GM21825 (cell line): Measurements from ENCODE around the gene HOXA7.

ENCODE experiments used
- ATAC-seq: cut with Tn5 transposase; IDR thresholded peaks from one replicate; pipeline ENCODE4 v1.9.1; 2021; ENCODE audit warnings: mild to moderate bottlenecking, moderate library complexity; ENCODE audit not compliant: unreplicated experiment

The HOXA7 gene

DNA sequence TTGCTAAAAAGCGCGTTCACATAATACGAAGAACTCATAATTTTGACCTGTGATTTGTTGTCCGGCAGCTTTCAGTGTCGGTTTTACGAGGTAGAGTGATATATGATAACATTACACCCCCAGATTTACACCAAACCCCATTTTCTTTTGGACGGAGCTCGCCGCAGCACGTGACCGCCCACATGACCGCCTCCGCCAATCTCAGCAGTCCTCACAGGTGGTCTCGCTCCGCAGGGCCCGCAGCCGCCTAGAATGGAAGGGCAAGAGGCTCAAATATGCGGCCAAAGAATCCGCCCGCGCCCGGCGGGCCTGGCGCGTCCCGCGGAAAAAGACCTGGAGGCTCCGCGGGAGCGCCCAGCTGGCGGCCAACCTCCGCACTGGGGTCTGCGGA, at the start of gene HOXA7:
Gene HOXA7 (minus strand): TSS at position 168 of the 391 bp plus-strand sequence. CDS start 130 bp downstream, at position 38.
- ATAC-seq, result no peak

DNA sequence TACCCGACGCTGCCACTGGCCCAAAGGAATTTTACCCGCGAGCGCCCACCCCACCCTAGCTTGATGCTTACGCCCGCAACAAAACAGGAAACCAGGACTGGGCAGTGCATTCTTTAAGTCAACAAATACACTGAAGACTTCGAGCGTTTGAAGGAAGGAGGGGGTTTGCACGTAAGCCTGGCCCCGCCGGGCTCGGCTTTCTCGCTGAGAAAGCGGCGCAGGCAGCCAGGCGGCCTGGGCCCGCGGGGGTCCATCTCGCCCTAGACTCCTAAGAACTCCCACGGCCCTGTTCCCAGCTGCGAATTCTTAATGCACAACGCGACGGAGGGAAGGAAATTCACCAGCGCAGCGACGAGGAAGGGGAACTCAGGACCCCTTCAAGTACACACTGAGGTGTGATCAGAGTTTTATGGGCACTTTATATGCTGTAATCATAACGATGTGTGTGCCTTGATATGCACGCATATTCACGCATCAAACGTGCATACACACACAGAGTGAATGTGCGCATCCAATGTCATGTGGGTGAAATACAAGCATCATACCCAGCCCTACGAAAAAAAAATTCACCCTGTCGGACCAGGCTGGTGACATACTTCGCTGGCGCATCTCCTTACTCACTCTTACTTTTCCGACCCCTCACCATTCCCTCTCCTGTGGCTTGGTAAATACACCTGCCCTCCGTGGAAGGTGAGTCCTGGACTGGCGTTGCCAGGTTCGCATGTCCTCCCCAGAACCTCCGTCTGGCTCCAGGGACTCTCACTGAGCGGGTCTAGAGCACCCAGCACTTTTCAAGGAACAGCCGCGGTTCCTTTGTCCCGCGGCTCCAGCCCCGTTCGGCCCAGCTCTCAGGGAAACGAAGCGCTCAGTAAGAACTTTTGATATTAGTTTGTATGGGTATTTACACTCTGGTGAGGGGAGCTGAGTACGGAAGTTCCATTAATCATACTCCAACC, 49.1 kb upstream of the HOXA7 start:
- ATAC-seq, result no peak

DNA sequence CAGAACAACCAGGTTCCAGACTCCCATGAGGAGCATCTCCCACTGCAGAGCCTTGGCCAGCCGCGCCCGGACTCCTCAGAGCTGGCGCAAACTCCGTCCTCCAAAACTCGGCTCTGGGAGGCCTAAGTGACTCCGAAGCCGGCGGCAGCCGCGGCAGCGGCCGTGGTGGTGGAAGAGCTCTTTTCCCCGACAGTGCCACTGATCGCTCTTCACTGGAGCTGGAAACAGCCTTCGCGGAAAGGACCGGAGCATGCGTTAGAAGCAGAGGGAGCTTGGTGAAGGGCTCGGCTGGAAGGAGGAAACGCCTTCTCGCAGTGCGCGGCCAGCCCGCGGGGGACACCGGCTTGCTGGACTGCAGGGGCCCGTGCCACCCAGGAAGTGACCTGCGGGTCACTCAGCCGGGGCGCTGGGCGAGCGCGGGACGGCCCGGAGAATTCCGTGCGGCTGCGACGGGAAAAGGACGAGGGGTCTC, 48.4 kb upstream of the HOXA7 start:
- ATAC-seq, result no peak

DNA sequence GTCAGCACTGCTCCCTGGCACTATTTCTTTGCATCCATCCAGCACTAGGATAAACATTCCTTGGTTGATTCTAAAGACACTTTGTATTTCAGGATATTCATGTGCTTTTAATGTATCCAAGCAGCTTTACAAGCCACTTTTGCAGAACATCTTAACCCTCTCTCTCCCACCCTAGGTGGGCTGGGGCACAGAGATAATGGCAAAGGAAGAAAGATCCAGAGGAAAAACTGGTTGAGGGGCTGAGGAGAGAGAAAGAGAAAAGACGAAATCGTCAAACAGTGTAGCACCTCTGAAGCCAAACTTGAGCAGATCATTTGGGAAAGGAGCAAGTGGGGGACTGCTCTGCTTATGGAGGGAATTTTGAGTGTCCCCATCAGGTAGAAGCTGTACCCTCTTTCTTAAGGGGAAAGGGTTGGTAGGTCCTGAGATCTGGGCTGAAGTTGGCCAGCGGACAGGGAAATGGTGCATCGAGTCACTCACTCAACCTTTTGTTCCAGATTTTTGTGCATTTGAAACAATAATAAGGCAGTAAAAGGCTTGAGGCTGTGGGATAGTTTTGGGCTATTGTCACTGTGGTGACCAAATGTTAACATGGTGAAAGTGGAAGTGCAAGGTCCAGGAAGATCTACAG, 47.6 kb upstream of the HOXA7 start:
- ATAC-seq, result no peak

DNA sequence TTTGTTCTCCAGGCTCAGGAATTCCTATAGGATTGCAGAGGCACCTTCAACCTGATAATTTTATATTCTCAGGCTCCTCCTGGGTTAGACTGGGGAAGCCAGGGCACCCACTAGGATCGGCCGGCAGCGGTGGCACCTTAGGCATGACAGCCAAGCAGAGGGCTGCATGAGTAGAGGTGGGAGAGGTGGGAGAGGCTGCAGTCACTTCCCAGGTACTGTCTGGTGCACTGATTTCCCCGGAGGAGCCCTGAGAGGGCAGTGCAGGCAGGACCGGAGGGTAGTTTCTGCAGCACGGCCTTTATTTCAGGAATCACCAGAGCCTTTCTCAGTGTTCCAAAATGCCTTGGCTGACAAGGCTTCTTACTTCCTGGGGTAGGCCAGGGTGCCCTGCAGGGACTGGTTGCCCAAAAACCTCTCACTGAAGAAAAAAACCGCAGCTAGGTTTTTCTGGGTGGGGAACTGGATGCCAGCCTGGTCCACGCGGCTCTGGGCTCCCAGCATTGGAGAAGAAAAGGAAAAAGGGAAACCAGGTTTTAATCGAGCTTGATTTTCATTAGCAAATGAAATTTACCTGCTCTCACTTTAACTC, 47.0 kb upstream of the HOXA7 start:
- ATAC-seq, result no peak

DNA sequence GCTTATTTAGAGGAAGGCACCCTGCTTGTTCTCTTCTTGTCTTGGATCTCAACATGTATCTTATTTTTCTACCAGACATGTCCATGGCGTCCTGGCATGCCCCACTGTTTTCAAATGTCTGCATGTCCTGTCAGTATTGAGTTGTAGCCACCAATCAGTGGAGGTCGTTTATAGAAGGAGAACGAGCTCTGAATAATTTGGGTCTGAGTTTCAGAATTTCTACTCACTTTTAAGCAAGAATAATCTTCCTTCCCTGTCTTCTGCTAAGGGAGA, 46.3 kb upstream of the HOXA7 start:
- ATAC-seq, result no peak

DNA sequence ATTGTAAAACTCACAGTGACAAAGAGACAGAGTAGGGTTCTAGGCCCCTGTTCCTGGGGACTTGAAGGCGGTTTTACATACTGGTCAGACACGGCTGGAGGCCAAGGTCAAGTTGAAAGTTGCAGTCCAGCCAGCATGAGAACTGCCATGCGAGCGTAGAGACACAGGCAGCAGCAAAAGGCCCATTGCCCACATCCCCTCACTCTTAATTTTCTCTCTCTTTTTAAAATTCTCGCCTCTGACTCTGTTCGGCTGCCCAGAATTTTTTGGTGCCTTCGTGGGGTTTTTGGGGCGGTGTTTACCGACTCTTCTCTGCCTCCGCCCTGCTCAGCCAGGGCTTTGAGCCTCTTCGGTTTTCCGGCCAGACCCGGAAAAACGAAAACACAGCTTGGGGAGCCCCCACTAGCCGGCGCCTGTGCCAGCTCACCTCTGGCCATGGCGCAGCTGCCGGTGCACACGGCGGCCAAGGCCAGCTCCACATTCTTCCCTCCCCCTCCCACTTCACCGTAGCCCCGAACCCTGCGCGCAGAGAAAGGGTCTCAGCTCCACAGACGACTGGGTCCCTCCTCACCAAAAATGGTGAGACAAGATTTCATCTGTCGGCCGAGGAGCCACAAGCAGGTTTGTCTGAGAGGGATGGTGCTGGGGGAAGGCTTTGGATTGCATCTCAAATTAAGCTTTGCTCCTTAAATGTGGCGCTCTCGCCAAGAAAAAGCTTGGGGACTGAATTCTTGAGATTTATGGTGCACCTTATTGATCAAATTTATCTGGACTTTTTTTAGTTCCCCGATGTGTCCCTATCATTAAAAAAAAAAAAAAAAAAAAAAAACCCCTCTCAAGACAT, 45.8 kb upstream of the HOXA7 start:
- ATAC-seq, result no peak

DNA sequence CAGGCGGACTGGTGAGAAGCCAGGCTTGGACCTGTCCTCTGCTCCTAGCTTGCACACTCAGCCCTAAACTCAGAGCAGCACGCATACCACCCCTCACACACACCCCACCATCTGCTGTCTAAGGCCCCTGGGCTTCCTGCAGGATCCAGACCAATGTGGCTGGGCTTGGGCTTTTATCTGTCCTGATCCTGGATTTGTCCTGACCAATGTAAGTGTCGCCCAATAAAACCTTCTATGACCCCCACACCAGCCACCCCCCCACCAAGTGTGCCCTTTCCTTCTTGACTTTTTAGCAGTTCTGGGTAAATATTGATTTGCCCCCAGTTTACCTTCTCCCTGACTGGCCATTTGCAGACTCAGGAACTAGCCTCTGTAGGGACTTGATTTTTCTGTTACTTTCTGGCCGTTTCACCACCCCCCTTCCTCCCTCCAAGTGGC, 45.1 kb upstream of the HOXA7 start:
- no peak for ATAC-seq

DNA sequence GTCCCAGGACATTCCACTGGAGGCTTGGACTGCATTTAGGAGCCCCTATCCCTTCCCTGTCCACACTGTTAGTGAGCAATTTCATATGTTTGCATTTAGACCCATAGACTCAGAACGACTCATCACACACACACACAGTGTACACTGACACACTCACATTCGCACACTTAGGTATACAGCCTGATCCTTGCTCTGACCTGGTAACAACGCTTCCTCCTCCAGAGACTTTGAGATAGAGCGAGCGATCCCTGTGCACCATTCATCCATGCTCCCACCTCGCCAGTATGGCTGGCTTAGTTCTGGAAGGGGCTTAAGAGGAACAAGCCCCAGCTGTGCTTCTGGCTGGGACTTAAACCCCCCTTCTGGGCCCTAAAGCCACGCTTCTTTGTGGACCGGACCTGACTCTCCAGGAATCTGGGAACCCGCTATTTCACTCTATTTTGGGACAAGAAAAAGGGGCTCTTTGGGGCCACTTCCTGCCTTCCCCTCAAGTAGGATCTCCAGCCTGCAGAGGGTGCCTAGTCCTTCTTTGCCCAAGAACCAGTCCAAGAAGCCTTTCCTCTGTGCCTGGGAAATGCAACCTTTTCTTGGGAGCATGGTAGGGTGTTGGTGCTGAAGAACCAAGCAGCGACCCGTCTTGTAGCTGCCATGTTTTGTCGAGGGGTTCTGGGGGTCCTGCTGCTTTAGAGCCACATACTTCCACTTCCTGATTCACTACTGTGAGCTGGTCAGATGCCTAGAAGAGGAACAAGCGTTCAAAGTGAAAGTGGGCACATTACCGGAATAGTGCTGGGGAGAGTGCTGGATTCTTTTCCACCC, 44.5 kb upstream of the HOXA7 start:
- ATAC-seq, result no peak

DNA sequence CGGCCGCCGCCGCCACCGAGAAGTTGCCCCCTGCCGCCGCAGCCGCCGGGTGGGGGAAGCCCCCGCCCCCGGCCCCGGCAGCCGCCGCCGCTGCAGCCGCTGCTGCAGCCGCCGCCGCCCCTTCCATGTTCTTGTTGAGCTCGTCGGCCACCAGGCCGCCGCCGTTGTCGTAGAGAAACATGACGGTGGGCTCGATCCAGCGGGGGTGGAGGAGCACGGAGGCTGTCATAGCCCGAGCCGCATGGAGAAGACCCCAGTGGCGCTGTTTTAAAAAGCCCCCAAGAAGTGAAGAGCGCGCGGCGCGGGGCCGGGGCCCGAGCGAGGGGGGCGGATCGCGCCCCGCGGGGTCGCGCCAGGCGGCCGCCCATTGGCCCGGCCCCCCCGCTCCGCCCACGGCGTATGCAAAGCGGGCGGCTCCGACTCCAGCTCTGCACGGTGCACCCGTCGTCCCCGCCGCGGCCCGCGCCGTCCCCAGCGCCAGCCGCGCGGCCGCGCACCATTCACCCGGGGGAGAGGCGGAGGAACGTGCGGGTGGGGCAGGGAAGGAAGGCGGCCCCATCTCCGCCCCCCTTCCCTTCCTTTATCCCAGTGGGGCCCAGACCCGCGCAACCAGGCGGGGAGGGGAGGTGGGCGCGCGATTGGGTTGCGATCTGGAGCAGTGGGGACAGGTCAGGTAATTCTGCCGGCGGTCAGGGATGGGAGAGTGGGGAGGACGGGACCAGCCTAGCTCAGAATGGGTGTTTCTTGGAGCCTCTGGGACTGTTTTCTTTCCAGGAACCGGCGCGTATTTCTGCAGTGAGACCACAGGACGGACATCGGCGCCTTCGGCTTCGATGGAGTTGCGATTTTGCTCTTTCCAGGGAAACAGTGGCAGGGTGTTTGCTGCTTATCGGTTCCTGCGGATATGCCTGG, 43.6 kb upstream of the HOXA7 start, which contains the start of gene HOXA13:
Gene HOXA13 (minus strand): TSS at position 243 of the 912 bp plus-strand sequence. CDS start 14 bp downstream, at position 229.
- ATAC-seq, result no peak

DNA sequence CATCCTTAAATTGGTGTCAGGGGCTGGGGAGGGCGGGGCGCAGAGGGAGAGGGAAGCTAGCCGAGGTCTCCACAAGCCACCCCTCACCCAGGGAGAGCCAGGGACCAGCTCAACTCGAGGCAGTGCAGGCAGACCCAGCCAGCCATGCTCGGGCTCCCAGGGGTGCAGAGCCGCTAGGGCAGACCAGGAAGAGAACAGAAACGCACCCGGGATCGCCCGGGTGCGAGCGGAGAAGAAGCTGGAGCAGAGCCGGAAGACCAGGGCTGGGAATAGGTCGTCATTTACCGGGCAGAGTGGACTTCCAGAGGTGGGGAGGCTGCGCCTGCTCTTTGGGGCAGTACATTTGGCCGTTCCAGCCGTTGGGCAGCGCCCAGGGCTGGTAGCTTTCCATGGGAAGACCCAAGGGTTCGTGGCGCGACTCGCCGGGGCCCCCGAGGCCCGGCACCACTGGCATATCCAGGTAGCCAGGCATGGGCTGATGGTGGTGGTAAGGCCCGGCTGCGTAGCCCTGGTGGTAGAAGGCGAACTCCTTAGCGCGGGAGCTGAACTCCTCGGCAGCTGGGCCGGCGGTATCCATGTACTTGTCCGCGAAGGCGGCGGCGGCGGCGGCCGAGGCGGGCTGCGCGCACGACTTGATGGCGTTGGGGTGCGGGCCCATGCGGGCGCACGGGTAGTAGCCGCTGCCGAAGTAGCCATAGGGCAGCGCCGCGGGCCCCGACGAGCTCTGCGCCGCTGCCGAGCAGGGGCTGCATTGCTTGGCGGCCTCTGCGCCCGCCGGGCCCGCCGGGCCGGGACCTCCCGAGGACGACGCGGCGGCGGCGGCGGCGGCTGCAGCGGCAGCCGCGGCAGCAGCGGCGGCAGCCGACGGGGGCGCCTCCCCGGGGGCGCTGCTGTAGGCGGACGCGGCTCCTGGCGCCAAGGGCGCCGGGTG, 42.7 kb upstream of the HOXA7 start:
- ATAC-seq, result no peak

DNA sequence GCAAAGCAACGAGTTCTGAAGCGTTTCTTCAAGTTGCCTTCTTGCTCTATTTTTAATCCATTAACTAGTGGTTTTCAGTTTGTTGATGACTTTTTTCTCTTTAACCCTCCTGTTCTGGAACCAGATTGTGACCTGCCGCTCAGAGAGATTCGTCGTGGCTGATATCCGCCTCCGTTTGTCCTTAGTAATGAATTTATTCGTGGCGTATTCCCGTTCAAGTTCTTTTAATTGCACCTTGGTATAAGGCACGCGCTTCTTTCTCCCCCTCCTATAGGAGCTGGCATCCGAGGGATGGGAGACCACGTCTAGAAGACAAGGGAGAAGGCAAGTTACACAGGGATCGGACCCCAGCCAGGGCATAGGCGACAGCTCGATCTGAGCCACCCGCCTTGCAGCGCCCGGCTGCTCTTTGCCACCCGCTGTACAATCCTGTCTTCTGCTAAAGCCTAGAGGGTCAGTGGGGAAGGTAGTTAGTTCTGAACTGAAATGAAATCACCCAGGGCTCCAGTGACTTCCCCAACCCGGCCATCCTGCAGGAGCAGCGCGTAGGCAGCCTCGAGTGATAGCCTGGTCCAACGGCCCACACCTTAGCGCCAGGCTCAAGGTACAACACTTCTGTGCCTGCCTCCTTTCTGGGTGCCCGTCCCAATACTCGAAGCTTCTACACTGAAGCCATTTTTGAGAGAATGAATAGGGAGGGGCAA, 41.8 kb upstream of the HOXA7 start:
- ATAC-seq, result no peak

DNA sequence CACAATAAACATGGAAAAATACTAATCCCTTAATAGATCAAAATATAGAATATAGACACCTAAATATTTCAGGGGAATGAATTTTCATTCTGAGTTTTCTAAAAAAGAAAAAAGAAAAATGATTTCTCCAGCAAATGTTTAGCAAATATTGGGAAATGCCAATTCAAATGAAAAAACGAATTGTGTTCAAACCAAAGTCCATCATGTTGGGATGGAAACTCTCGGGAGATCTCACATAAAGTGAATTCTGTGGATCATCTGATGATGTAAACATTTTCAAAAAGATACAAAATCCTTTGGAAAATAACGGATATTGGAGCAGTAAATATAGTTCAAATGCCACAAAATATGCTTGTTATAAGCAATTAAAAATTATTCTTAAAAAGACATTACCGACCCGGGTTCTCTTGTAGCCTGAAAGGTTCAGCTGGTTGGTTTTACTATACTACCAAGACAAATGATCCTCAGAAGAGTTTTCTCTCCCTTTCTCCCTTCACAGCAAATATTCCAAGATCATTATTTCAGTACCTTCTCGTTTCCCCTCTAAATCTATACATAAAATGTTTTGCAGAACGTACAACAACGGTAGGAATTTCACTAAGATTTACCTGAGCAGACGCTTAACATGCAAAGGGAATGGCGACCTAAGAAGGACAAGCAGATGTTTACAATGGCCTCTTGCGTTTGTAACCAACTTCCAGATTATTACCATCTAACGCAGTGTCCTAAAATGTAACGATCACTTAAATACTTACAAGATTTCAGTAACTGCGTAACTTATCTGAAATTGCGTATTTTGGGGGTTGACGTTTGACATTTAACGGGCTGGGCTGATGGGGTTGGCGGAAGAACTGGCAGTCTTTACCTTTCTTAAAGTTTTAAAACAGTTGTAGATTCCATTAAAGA, 40.9 kb upstream of the HOXA7 start:
- no peak for ATAC-seq

DNA sequence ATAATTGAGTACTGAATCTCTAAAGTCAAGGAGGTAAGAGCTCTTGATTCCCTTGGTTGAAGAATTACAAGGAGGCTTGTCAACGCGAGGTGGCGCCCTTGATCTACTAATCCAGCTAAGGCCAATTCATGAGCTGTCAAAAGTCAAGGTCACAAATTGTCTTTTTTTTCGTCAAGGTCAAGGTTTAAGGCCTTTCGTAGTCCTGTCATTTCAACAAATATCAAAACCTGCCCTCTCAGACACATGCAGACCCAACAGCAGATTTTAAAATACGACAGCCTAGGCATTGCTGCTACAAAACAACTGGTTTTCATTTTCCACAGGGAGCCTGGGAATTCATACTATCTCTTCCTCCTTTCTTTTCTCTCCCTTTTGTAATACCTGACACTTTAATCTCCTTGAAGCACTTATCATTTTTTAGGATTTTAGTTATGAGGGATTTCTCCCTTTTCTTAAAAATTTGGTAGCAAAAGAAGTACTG, 39.9 kb upstream of the HOXA7 start:
- ATAC-seq, result no peak

DNA sequence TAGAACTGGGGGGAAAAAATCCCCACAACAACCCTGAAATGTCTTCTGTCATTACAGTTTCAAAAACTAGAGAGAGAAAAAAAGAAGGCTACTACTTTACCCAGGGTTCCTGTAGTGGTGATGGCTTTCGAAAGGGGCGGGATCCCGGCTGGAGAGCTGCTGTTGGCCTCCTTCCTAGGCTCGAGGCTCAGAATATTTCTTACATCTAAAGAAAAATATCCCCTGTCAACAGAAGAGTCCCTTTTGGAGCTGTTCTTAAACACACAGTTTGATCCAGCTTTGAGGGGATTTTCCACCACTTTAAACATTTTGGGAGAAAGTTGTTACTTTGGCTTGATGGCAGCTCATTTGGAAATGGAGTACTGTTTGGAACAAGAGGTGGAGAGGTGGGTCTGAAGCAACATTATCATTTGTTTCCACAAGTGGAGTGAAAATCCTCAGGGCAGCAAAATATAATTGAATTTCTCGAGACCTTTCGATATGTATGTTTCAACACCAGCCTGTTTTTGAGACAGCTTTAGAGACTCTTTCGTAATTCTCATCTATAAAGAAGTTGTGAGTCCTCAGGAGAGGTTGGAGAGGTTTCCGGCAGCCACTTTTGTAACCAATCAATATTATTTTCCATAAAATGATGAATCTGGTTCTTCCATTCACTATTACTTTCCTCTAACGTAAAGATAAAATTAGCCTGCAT, 38.4 kb upstream of the HOXA7 start:
- no peak for ATAC-seq

DNA sequence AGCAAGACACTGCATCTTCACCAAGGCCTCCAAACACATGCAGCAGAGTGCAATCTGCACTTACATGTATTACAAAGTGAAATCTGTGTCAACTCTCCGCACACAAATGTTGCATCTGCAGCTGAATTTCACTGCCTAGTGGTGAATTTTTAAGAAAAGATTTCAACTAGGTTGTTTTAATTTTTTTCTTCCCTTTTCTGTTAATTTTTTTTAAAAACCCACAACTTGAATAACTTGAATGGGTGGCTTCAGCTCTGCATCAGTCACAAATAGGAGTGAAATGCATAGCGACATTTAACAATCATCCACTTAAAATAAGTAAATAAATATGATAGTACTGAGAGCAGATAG, 37.5 kb upstream of the HOXA7 start:
- ATAC-seq, result no peak
